Measurements from ENCODE around the gene ARHGAP19. TPM values are rescaled to one million over a fixed set of nuclear protein-coding genes. Genes with fewer than 3 reads are reported as not detected.

The ARHGAP19 gene
- total RNA-seq, 1 experiment from 2014 or later: 11.2 TPM

DNA sequence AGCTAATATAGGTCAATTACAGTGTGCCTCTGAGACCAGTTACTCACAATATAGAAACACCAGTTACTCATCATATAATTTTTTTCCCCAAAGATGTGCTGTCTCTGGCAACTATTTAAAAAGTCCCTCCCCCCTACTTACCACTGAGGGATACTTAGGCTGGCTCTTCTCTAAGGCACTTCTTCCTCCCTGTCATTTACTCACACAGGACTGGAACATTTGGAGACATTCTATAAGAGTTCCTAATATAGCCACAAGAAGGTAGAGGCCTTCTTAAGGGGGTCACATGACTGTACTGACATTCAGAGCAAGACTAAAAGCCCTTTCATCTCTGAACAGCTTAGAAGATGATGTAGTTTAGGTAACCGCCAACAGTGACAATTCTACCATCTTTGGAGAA, 62.3 kb downstream of the ARHGAP19 start:
- Histone ChIP-seq H3K9me2 (ENCODE audit: insufficient read depth) (no peaks in the 10 kb centered on the region), H3K27ac (no peak overlapping the region)

DNA sequence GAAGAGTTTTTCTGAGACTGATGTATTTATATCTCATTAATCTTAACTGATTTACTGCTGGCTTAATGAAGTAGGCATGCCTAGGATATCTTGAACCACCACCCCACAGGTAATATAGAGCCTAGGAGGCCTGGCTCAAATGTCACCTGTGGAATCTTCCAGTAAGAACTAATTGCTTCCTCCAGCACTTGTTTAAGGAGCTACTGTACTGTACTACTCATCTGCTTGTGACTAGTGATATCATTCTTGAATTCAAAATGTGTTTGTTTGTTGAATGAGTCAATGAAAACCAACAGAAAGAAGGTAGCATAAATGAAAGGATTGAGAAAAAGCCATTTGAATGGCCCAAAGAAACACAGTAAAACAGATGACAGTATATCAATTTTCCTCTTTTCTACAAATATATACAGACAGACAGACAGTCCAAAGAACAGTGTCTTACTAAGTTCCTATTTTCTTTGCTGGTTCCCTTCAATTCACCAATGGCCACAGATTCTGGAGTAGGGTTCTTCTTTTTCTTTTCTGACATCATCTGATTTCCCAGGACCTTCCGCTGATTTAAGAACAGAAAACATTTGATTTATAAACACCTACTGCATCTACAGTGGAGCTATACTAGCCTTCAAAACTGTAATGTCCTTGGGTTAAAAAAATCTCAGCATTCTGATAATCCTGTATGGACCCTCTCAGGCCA, 63.0 kb downstream of the ARHGAP19 start:
- Histone ChIP-seq H3K36me3 (ENCODE audit: low read depth) (no peaks in the 10 kb centered on the region), H2AFZ (no peak overlapping the region), H3K79me2 (ENCODE audit: low read depth) (no peaks in the 10 kb centered on the region), H4K20me1 (ENCODE audit: insufficient read depth) (no peaks in the 10 kb centered on the region), H3K27me3 (ENCODE audit: insufficient read depth, low read depth) (no peaks in the 10 kb centered on the region), H3K27ac (no peak overlapping the region), H3F3A (ENCODE audit: insufficient read depth, low read depth) (no peaks in the 10 kb centered on the region), H3K4me2 (no peak overlapping the region), H3K9me2 (ENCODE audit: insufficient read depth) (no peaks in the 10 kb centered on the region), H3K4me3 (no peak overlapping the region), H3K9me3 (ENCODE audit: insufficient read depth, low read depth) (no peaks in the 10 kb centered on the region), H3K4me1 (replicated peaks; ENCODE audit: insufficient read depth) (no peaks in the 10 kb centered on the region)
- ChIA-PET CTCF (interaction anchor here (1.5 kb wide), 1 partner anchor 156 kb away, joined by 4 read pairs; no protein-coding TSS in a partner anchor), POLR2A (ENCODE audit: unreplicated experiment) (no interaction called here)
- no peak for DNase-seq
- intact Hi-C loops (cut with micrococcal nuclease; ENCODE audit: unreplicated experiment): no loop called here
- no peak for TF ChIP-seq EZH2 (IDR thresholded peaks at IDR 0.05; ENCODE audit: low read depth)
- TF ChIP-seq, protein P1, sequence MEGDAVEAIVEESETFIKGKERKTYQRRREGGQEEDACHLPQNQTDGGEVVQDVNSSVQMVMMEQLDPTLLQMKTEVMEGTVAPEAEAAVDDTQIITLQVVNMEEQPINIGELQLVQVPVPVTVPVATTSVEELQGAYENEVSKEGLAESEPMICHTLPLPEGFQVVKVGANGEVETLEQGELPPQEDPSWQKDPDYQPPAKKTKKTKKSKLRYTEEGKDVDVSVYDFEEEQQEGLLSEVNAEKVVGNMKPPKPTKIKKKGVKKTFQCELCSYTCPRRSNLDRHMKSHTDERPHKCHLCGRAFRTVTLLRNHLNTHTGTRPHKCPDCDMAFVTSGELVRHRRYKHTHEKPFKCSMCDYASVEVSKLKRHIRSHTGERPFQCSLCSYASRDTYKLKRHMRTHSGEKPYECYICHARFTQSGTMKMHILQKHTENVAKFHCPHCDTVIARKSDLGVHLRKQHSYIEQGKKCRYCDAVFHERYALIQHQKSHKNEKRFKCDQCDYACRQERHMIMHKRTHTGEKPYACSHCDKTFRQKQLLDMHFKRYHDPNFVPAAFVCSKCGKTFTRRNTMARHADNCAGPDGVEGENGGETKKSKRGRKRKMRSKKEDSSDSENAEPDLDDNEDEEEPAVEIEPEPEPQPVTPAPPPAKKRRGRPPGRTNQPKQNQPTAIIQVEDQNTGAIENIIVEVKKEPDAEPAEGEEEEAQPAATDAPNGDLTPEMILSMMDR (conservative IDR thresholded peaks at IDR 0.05): no peak
- BruUV-seq (replicated peaks): no TSS peak

More for the DNA sequence above, 62.3 kb downstream of the ARHGAP19 start:
- H4K20me1 ChIP-seq (ENCODE audit: insufficient read depth): no peaks in the 10 kb centered on the region
- no peaks in the 10 kb centered on the region for H3K4me1 ChIP-seq (replicated peaks; ENCODE audit: insufficient read depth)
- no peaks in the 10 kb centered on the region for H3F3A ChIP-seq (ENCODE audit: insufficient read depth, low read depth)
- H3K79me2 ChIP-seq (ENCODE audit: low read depth): no peaks in the 10 kb centered on the region
- H3K9me3 ChIP-seq (ENCODE audit: insufficient read depth, low read depth): no peaks in the 10 kb centered on the region
- no peak overlapping the region for H3K4me3 ChIP-seq
- no peak for DNase-seq
- no peak overlapping the region for H2AFZ ChIP-seq
- POLR2A ChIA-PET (ENCODE audit: unreplicated experiment): no interaction called here
- BruUV-seq (replicated peaks): no TSS peak
- H3K27me3 ChIP-seq (ENCODE audit: insufficient read depth, low read depth): no peaks in the 10 kb centered on the region
- H3K4me2 ChIP-seq: no peak overlapping the region
- CTCF ChIA-PET: interaction anchor here (1.5 kb wide), 1 partner anchor 157 kb away, joined by 4 read pairs; no protein-coding TSS in a partner anchor
- TF ChIP-seq EZH2 (IDR thresholded peaks at IDR 0.05; ENCODE audit: low read depth): no peak
- TF ChIP-seq, protein P1 (conservative IDR thresholded peaks at IDR 0.05): no peak
- no peaks in the 10 kb centered on the region for H3K36me3 ChIP-seq (ENCODE audit: low read depth)
- intact Hi-C loops (cut with micrococcal nuclease; ENCODE audit: unreplicated experiment): no loop called here

DNA sequence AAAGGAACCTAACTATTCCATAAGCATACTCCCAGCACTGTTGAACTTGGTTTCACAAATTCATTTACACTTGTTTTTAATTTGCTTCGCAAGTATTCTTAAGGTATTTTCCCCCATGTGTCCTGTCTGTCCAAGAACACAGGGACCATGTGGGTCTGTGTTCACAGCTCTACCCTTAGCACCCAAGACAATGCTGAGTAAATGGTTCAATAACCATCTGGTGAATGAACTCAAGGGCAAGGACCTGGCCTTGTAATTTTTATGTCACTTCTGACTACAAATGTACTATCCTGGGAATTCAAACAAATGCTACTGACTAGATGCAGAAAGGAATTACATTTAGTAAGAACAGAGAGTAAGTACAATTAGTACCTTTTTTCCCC, 63.7 kb downstream of the ARHGAP19 start:
- no peak for DNase-seq
- Histone ChIP-seq H3K4me3 (no peak overlapping the region), H2AFZ (no peak overlapping the region), H3K27ac (no peak overlapping the region), H3K9me3 (ENCODE audit: insufficient read depth, low read depth) (no peaks in the 10 kb centered on the region), H3K27me3 (ENCODE audit: insufficient read depth, low read depth) (no peaks in the 10 kb centered on the region), H3K36me3 (ENCODE audit: low read depth) (no peaks in the 10 kb centered on the region), H3K9me2 (ENCODE audit: insufficient read depth) (no peaks in the 10 kb centered on the region), H4K20me1 (ENCODE audit: insufficient read depth) (no peaks in the 10 kb centered on the region), H3F3A (ENCODE audit: insufficient read depth, low read depth) (no peaks in the 10 kb centered on the region), H3K79me2 (ENCODE audit: low read depth) (no peaks in the 10 kb centered on the region), H3K4me2 (no peak overlapping the region), H3K4me1 (replicated peaks; ENCODE audit: insufficient read depth) (no peaks in the 10 kb centered on the region)
- ChIA-PET CTCF (interaction anchor here (1.5 kb wide), 1 partner anchor 156 kb away, joined by 4 read pairs; no protein-coding TSS in a partner anchor), POLR2A (ENCODE audit: unreplicated experiment) (no interaction called here)
- no TSS peak for BruUV-seq (replicated peaks)
- no peak for TF ChIP-seq EZH2 (IDR thresholded peaks at IDR 0.05; ENCODE audit: low read depth)
- intact Hi-C loops (cut with micrococcal nuclease; ENCODE audit: unreplicated experiment): no loop called here
